LoVo (cell line): ENCODE data around the gene ZNF423.

Source experiments
- DNase-seq: peaks from one replicate; pipeline ENCODE4 v3.0.0-alpha.2; 2016; ENCODE audit warnings: low spot score

ZNF423 gene

DNA sequence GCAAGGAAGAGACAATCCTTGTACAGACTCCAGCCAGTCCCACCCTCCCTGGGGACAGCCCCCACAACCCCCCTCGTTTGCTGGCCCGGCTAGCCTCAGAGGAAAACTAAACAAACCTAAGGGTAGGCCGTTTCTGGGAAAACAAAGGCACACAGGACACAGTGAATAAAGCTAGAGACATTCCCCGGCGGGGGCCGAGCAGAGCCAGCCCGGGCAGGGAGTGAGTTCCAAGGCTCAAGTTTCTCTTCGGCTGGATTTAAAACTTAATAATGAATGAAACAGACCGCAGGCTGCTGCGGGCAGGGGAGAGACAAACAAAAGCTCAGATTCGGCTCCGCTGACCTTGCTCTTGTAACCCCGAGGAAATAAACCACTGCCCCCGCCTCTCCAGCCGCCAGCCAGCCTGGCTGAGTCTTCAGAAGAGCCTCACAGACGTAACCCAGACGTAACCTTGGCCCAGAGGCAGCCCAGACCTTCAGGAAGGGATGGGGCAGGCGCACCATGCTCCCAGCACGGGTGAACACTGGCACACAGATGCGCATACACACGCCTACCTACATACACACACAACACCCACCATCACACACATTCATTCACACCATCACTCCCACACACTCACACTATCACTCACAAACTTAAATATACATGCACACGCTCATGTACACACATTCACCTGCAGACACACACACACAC, 216.0 kb downstream of the ZNF423 start:
- DNase-seq: no peak

DNA sequence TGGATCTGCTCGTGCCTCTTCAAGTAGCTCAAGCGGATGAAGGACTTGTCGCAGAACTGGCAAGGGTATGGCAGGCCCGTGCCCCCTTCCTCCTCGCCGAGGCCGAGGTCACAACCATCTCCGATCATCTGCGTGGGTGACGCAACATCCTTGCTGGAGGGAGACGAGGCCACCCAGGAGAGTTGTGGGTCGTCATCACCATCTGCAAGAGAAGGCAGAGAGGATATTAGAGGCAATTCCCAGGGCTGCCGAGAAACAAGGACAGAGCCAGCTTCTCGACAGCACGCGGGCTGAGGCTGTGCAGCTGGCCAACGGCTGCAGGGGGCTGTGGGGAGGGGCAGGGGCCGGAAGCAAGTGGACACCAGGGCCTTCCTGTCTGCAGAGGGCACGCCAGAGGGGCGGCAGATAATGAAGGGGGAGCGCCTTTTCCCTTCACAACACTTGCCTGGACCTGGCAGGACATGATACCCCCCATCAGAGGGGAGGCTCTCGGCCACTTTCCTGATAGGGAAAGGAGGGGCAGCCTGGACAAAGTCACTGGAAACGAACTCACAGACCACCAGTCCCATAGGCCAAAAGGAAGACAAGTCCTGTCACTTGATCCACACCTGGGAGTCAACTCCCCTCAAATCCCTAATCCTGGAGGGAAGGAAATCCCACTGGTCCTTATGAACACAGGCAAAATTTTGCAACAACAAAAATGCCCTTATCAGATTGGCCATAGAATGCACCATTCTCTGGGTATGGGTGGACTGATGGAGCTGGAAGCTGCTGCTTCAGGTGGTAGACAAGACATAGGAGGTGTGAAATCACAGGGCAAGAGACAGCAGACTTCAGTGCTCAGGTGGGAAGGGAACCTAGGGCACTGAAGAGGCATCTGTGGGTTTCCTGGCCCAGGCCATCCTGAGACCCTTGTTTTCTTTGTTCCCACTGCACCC, 217.0 kb downstream of the ZNF423 start:
- DNase-seq: no peak

DNA sequence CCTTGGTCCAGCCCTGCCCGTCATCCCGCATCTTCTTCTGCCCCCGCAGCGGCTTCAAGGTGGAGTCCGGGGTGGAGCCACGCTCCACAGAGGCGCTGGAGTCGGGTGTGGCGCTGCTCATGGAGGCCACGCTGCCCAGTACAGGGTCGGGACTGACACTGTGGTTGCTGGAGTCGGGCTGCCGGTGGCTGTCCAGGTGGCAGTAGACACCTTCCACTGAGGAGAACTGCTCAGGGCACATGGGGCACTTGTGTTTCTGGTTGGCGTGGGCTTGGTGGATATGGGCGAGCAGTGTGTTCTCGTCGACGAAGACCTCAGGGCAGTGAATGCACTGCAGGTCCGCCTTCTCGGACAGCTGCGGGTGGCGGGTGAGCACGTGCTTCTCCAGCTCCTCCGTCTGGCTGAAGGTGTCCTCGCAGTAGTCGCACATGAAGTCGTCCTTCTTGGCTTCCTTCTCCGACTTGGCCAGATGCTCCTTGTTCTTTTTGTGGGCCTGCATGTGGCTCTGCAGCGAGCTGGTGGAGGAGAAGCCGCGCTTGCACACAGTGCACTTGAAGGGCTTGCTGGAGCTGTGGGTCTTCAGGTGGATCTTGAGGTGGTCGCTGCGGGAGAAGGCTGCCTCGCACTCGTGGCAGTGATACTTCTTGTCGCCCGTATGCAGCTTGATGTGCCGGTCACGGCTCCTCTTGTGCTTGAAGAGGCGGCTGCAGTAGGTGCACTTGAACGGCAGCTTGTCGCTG, 217.8 kb downstream of the ZNF423 start:
- DNase-seq: no peak

DNA sequence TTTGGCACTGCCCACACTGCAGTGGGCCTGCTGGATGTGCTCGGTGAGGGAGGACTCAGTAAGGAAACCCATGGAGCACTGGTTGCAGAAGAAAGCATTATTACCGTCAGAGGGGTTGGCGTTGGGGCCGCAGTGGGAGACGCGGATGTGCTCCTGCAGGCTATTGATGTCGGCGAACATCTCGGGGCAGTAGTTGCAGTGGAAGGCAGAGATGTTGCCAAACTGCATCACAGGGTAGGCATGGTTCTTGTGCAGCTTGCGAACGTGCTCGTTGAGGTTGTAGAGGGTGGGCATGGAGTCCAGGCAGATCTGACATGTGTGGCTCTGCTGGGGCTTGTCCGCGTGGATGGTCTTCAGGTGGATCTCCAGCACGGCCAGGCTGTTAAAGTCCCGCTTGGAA, 218.4 kb downstream of the ZNF423 start:
- no peak for DNase-seq

DNA sequence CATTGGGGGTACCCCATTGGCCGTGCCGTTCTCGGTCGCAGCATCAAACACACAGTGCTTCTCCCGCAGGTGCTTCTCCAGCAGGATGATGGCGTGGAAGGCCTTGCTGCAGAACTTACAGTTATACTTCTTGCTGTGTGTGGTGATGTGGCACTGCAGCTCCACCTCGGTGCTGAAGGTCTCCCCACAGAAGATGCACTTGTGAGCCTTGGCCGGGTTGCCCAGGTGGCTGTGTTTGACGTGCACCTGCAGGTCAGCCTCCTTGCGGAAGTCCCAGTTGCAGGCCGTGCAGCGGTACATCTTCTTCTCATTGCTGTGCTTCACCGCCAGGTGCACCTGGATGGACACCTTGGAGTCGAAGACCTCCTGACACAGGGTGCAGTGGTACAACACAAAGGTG, 219.3 kb downstream of the ZNF423 start:
- no peak for DNase-seq

DNA sequence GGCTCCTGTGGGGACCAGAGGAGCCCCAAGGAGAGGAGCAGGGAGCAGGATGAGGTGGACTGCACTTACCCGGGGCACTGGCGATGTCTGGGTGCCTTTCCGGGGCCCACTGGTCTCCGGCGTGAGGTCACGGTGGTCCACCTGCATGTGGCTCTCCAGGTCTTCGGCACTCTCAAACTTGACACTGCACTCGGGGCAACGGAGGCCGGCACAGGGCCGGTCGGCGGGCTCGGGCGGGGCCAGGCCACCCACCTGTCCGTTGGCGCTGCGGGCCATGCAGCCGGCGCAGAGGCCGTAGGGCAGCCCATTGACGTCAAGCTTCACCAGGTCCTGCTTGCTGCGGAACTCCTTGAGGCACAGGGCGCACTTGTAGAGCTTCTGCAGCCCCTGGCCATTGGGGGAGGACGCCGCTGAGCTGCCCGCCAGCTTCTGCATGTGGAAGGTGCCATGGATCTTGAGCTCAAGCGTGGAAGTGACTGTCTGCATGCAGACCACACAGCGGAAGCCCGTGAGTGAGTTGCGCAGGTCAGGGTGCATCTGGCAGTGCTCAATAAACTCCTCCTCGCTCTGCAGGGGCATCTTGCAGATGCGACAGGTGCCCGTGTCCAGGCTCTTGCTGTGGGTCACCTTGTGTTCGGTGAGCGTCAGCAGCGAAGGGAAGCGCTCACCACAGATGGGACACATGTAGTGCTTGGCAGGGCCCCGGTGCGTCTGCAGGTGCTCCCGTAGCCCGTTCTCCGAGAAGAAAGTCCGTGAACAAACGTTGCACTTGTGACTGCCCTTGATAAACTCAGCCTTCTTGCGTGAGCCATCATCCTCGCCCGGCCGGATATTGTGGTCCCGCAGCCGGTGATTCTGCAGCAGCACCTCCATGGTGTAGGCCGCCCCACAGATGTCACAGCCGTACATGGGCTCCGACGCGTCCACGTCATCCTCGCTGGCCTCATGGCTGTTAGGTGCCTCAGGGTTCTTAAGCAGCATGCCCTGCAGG, 220.0 kb downstream of the ZNF423 start:
- no peak for DNase-seq

DNA sequence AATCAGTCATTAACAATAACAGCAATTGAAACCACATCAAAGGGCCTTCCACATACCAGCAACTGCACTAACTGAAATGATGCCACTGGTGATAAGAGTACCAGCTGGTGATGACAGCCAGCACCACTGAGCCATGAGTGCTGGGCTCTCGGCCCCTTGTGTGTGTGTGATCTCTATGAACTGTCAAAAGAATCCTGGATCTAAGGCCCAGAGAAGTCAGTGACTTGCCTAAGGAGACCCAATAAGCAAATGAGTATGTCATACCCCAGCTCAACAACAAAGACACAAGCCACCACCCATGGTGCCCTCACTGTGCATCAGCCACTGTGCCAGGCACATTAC, 220.9 kb downstream of the ZNF423 start:
- DNase-seq: no peak

DNA sequence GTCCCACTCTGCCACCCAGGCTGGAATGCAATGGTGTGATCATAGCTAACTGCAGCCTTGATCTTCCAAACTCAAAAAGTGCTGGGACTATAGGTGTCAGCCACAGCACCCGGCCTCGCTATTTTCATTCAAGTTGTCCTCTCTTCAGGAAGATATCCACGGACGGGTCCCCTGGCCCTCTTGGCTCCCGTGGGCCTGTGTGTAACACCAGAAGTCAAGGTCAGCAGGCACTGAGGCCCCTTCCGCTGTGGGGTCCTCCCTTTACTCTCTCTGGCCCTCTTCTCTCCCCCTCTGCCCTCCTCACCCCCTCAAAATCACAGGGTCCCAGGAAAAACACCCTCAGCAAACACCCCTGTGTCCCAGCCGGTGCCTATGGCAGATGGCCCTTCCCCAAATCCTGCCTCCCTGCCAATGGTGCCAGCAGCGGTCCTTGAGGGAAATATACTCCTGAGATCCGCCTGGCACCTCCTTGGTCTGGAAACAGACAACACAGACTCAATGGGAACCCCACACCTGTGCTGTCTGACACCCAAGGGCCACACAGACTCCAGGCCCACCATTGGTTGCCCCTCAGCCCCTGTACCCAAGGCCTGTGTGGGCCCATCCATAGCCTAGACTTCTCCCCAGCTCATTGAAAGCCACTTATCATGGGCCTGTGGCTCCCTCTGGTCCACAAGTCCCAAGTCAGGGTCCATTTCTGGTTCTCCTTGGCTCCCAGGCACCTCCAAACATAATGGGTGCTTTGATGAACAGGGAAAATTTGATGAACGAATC, 221.5 kb downstream of the ZNF423 start:
- DNase-seq: no peak

DNA sequence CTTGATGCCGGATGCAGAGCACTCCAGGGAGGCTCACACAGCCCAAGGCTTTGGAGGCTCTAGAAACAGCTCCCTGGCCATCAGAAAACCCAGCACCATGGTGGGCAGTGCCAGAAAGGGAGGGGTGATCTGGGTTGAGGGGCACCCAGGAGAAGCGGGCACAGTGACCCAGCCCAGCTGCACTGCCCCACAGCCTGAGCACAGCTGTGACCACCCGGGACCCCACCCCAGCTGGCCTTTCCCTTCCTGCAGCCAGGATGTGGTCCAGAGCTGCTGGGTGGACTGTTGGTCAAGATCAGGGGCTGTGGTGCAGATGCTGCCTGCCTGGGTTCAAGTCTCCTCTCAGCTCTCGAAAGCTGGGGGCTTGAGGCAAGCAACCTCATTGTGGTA, 223.1 kb downstream of the ZNF423 start:
- DNase-seq: no peak

DNA sequence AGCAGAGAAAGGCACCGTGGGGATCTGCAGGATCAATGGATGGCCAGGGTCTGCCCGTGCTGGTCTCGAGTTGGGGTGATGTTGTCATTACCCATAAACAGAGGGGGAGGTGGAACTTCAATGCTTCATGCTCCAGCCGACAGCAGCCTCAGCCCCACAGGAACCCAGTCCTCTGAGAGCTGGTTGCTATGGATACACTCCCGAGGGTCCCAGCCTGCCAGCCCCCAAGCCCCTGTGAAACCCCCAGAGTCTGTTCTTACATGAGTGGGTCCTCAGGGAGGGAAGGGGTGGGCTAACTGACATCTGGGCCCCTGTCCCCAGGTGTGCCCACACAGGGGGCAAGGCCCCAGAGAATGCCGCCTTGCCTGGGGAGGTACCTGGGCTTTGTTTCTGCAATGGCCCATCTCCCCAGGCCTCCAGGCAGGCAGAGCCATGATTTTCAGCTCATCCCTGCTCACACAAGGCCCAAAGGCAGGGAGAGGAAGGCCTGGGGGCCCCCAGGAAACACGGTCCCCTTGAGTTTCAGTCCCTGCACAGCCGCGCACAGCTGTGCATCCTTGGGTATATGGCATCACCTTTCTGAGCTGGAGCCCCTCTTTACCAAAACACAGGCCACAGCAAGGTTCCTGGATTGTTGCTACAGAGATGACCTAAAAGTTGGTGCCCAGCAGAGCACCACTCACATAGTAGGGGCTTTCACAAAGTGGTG, 223.7 kb downstream of the ZNF423 start:
- DNase-seq: no peak

DNA sequence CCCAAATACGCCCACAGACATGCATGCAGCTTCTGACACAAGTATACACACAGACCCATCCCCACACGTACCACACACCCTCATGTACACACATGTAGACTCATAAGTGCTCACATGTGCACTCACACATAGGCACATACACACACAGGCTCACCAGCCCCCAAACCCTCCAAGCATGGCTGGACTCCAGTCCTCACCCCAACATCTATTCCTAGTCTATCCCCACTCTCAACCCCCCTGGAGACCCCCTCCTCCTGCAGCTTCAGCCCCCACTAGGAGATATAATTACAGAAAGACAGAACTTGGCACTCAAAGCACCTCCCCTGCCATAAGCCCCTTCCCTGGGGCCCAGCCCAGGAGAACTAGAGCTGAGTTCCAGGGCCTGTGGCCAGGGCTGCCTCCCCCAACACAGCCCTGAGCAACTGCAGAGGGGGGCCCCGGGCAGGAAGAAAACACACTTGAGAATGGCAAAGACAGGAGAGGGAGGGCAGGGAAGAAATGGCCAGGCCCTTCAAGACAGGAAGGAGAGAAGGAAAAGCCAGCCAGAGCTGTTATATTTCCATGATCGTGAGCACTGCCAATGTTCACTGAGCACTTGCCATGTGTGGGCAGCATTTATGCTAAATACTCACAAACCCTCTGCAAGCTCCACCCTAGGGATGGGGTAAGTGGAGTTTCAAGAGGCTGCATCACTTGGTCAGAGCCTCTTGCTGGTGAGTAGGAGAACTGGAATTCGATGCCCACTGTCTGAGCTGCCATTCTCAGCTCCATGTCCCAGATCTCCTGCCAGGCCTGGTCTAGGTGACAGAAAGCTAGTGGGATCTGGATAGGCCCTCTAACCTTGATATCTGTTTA, 224.5 kb downstream of the ZNF423 start:
- DNase-seq: no peak

DNA sequence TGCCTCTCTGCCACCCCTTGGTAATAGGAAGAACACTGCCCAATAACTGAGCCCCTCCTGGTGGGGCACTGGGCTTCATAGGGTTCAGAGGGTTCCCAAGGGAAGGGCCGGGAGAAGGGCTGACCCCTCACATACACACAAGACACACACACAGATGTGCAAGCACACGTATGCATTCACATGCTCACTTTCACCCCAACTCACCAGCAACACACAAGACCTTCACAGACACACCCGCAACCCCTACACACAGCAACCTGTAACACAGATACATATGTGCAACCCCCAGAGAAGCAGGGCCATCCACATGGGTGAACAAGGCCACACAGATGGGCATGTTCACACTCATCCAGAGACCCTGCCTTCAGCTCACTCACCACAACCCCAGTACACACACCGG, 225.1 kb downstream of the ZNF423 start:
- no peak for DNase-seq

DNA sequence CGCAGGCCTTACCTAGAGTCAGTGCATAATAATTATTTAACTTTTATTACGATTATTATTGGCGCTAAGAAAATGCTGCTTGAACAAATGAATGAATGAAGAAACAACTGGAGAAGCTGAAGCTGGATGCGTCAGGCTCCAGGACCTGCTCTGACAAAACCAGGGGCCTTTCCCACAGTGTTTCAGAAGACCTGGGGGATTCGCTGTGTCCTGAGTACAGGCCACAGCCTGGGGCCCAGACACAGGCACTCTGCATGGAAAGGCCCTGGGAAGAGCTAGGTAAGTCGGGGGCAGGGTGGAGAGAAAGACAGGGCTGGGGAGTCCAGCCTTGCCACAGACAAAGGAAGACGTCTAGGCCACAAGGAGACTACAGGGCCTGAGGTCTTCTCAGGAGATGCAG, 226.1 kb downstream of the ZNF423 start:
- DNase-seq: no peak

DNA sequence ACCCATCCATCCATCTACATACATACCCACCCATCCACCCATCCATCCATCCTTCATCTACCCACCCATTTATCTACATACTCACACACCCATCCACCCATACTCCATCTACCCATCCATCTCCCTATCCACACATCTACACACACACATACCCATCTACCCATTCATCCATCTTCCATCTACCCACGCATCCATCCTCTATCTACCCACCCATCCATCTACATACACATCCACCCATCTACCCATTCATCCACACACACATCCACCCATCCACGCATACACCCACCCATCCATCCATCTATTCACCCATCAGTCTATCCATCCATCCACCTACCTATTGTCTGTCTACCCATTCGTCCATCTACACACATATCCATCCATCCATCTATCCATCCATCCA, 227.8 kb downstream of the ZNF423 start:
- DNase-seq: no peak

DNA sequence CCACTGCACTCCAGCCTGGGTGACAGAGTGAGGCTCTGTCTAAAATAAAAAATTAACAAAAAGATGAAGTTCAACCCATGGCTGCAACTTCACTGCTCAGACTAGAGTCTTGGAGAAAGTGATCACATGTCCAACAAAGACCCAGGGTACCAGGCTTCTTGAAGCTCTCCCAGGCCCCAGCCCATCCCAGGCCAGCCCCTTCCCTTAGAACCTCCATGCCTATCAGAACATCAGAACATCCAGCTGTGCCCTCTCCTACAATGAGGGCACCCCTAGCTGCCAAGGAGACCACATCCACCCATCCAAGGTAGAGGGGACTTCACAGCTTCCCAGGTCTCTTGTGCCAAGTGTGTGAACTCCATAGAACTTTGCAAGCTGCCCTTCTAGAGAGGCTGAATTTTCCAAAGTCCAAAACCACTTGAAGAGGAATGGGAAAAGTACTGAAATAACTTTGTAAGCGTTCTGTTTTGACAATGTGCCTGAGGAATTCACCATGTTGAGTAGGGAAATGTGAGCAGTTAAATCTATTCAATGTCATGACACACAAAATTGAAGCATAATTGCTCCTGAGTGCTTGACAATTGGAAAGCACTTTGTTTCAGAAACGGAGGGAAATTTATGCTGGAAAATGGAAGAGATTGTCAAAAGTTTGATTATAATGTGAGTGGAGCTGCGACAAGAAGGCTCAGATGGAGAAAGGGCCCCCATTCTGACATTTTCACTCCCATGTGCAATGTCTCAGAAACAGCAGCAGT, 230.4 kb downstream of the ZNF423 start:
- no peak for DNase-seq

DNA sequence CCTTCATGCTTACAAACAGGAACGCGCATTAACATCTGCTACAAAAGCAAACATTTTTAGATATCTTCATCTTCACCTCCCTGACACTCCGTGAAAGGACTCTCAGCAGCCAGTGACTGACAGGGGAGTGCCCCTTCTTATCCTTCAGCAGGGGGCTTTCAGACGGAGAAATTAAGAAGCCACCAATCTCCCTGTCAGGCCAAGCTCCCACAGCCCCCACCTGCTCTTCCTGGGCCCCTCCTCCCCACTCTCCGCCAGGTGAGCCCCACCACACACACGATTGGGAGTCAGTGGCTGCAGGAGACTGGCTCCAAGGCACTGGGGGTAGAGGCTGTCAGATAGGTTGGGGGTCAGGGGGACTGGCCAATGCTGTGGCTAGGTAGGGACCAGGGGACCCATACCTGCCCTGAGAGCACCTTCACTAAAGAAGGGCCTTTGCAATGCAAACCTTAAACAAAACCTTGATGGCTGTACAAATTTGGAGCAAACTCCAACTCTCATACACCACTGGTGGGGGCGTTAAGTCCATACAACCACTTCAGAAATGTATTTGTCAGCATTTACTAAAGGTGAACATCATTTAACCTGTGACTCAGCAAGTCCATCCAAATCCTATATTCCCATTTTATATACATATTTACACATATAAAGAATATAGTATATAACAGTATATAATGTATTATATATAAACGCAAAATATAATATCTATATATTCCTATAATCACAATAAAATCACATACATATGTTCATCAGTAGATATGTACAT, 232.2 kb downstream of the ZNF423 start:
- DNase-seq: no peak
